IPS-18c (cell line): ENCODE measurements around the gene YBX2.
A peak's percentile ranks its signal among the peaks of the same experiment; 100 is the strongest.

Experiments
- H3K4me3 ChIP-seq: 2 replicates; pipeline ENCODE4 v1.7.0; 2013; ENCODE audit warnings: low read depth, mild to moderate bottlenecking, low read length, moderate library complexity; ENCODE audit not compliant: insufficient read depth
- H3K9me3 ChIP-seq: one replicate; pipeline ENCODE4 v1.6.1; 2013; ENCODE audit warnings: mild to moderate bottlenecking, low read length, moderate library complexity; ENCODE audit not compliant: control insufficient read depth, insufficient read depth

YBX2 gene

DNA sequence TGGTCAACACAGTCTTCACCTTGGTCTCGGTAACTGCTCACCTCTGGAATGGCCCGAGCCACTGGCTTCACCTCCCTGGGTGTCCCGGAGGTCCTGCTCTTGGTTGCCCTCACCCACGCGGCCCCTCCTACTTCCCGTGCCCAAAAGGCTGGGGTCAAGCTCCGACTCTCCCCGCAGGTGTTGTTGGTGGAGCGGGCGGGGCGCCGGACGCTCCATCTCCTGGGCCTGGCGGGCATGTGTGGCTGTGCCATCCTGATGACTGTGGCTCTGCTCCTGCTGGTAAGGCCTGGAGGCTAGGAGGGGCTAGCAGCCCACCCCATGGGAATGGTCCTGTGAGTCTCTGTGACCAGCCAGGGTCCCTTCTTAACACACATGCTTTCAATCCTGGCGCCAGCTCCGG lies 9.5 kb downstream of the YBX2 start:
- Histone ChIP-seq H3K4me3 (no peak overlapping the region), H3K9me3 (no peaks in the 10 kb centered on the region)

GRCh38 chr17:7283471-7284216 lies 10.8 kb downstream of the YBX2 start:
- H3K4me3 ChIP-seq = no peak overlapping the region

DNA sequence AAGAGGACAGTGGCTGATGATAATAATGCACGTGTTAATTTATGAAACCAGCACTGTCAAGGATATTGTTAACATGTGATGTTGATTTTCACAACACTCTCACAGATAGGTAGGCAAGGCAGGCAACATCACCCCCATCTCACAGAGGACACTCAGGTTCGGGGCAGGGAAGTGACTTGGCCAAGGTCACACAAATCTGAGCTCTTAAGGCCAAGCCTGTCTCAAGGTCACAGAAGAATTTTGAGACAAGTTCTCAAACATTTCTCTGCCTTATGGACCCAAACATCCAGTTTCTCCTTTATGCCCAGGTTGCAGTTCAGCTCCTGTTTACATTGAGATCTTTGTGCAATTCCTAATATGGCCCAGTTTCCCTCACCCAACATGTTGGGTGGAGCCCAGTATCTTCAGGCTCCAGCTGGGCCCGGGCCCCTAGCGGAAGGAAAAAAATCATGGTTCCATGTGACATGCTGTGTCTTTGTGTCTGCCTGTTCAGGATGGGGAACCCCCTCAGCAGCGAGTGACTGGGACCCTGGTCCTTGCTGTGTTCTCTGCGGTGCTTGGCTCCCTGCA lies 11.6 kb downstream of the YBX2 start:
- Histone ChIP-seq H3K4me3 (peak overlapping the region; percentile 81; the same call in 1 of the 2 replicates), H3K9me3 (no peaks in the 10 kb centered on the region)

More at GRCh38 chr17:7283471-7284216, 10.8 kb downstream of the YBX2 start:
- H3K9me3 ChIP-seq = no peaks in the 10 kb centered on the region

- H3K4me3 ChIP-seq = peak overlapping the region; percentile 81
- no peaks in the 10 kb centered on the region for H3K9me3 ChIP-seq
These were observed 12.3 kb downstream of the YBX2 start for GRCh38 chr17:7281953-7282751.

GRCh38 chr17:7281074-7281952 lies 13.1 kb downstream of the YBX2 start, which contains the start of gene SLC2A4:
Gene SLC2A4, plus strand, starts transcription at chr17:7281718. Its CDS starts 217 bp downstream, at chr17:7281935.
- Histone ChIP-seq H3K9me3 (no peaks in the 10 kb centered on the region), H3K4me3 (peak within 1 kb of the TSS; percentile 81)

DNA sequence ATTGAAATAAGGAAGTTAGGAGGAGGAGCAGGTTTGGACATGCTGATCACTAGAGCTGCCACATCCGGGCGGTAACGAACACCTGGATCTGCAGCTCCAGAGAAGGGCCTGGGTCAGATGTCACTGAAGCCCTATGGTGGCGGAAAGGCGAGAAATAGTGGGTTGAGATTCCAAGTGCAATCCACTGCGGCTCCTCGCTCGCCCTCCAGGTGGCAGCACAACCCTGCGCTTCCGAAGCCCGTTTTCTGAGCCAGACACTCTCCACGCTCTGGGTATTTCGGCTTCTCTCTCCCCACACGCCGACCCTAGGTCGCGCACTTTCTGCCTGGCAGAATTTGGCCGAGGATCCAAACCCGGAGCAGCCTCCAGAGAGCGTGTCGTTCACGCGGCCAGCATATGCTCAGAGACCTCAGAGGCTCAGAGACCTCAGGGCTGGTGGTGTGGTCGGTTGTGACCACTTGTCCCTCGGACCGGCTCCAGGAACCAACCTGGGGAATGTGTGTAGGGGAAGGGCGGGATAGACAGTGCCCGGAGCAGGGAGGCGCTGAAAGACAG lies 13.8 kb downstream of the YBX2 start:
- Histone ChIP-seq H3K4me3 (peak overlapping the region; percentile 50; the same call in 1 of the 2 replicates), H3K9me3 (no peaks in the 10 kb centered on the region)

- Histone ChIP-seq H3K9me3 (no peaks in the 10 kb centered on the region), H3K4me3 (no peak overlapping the region)
These were observed 15.0 kb downstream of the YBX2 start for GRCh38 chr17:7279448-7279847.

GRCh38 chr17:7266784-7267183 lies 27.7 kb downstream of the YBX2 start:
- H3K4me3 ChIP-seq = no peak overlapping the region
- H3K9me3 ChIP-seq = peaks cover 2% of the 10 kb centered on the region

GRCh38 chr17:7263801-7264078 lies 30.7 kb downstream of the YBX2 start:
- Histone ChIP-seq H3K9me3 (peaks cover 2% of the 10 kb centered on the region), H3K4me3 (peak overlapping the region; percentile 91; the same call in 1 of the 2 replicates)

DNA sequence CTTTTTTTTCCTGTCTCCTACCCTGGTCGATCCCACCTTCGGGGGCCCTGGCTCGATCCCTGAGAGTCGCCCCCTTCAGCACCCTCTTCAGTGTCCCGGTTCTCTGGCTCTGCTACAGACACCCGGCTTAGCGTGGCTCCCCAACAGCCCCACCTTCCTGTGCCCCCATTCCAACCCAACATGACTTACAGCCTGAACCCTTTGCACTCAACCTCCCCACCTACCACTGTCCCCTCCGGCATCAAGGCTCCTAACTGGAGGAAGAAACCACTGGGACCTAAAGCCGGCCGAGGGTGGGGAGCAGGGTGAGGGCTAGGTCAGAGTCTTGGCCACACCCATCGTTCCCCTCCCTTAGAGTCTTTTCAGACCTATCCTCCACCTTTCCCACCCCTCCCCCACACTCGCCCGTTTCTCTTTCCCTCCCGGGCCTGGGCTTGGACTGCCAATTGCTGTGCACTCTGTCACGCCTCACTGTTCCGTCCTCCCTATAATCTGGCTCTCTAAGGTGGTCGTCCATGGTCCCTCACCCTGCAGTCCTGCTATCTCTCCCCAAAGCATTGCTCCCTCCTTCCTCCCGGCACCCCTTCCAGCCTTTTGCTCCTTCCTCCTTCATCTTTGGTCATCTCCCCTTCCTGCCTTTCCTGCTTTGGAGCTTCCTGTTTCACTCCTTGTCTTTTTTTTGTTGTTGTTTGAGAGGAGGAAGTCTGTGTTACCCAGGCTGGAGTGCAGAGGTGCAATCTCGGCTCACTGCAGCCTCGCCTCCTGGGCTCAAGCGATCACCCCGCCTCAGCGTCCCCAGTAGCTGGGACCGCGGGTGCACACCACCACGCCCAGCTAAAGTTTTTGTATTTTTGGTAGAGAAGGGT lies 31.3 kb downstream of the YBX2 start:
- H3K4me3 ChIP-seq = peak overlapping the region; percentile 91
- peaks cover 2% of the 10 kb centered on the region for H3K9me3 ChIP-seq

- Histone ChIP-seq H3K4me3 (peak within 1 kb of the TSS; percentile 91), H3K9me3 (peaks cover 2% of the 10 kb centered on the region)
These were observed 32.1 kb downstream of the YBX2 start, which contains the start of gene CLDN7 for GRCh38 chr17:7262192-7262934. Gene CLDN7, minus strand, starts transcription at chr17:7262478. Its CDS starts 435 bp downstream, at chr17:7262043.

DNA sequence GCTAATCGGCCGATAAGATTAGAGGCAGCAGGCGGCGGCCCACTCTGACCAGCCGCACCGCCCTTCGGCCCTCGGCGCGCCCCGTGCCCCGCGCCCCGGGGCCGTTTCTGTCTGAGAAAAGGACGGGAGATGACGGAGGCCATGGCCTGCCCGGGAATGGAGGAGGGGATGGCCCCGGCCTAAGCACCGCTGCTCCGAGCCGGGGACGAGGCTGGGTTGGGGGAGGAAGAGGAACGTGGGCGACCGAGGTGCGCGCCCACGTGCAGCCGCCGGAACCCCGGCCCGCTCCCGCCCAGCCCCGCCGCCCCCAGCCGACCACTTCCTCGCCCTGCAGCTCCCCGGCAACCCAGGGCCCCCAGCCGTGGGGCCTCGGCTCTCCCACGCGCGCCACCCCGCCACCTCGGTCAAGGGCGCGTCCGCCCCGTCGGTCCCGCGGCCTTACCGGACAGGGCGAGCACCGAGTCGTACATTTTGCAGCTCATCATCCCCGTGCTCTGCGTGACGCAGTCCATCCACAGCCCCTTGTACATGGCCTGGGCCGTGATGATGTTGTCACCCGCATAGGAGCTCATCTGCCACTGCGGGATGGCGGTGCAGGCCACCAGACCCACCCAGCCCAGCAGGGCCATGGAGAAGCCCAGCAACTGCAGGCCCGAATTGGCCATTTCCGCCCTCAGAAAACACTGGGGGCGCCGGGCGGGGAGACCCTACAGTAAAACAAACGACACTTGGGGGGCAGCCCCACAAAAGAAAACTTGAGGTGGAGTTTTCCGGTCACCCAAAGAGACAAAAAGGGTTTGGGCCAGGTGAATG lies 32.9 kb downstream of the YBX2 start:
- Histone ChIP-seq H3K4me3 (peak overlapping the region; percentile 91), H3K9me3 (peaks cover 2% of the 10 kb centered on the region)

DNA sequence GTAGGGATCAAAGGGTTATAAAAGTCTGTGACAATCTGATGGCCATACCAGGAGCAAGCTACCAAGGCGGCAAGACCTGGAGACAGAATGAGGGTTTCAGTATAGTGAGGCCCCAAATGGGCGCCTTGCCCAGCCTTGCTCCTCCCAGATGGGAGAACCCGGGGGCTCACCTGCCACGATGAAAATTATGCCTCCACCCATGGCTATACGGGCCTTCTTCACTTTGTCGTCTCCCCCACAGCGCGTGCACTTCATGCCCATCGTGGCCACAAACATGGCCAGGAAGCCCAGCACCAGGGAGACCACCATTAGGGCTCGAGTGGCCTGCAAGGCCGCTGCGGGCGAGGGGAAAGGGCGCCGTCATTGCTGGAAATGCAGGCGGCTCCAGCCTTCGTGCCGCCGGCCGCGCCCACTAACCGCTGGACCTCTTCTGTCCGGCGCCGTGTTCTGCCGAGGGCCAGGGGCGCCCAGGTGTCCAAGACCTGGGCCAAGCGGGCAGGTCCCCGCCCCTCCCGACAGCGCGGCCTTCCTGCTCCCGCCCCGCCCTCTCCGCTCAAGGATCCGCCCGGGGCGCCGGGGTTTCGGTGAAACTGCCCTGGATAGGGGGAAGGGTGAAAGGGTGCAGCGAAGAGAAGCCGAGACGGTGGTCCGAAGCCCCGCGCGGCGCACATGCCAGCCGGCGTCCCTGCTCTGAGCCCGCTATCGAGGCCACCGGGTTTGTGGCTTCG lies 33.6 kb downstream of the YBX2 start:
- Histone ChIP-seq H3K9me3 (peaks cover 2% of the 10 kb centered on the region), H3K4me3 (peak overlapping the region; percentile 91)

- H3K4me3 ChIP-seq = peak overlapping the region; percentile 91
These were observed 34.3 kb downstream of the YBX2 start for GRCh38 chr17:7260151-7260550.

More at GRCh38 chr17:7260151-7260550, 34.3 kb downstream of the YBX2 start:
- H3K9me3 ChIP-seq = peaks cover 2% of the 10 kb centered on the region
